ENCODE results near the gene WNK4.

- TF ChIP-seq CTCF (IDR thresholded peaks at IDR 0.05): no peak
- no peak for TF ChIP-seq POLR2AphosphoS5 (IDR thresholded peaks at IDR 0.05)
These were observed 7.5 kb upstream of the WNK4 start for GRCh38 chr17:42772945-42773289.
